ENCODE results near the gene PDE3A. TPM values are rescaled to one million over a fixed set of nuclear protein-coding genes. Genes with fewer than 3 reads are reported as not detected.

Gene PDE3A
- total RNA-seq, 4 donors from 2014 or later = 51.3 to 150 (median 114) TPM

DNA sequence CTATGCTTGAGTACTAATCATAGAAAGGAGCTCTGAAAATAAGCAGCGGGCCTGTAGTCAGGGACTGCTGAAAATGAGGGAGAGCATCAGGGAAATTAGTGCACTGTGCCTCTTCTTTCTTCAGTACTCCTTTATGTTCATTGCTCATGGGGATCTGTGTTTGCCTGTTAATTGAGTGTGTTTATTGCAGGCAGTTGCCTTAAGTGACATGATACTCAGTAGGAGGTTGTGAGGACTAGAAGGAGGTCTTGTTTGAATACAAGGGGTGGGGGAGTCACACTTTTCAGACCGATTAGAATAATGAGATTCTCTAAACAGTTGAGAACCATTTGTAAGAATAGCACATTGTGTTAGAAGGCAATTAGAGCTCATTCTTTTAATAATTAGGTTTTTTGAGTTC is 224.2 kb downstream of the PDE3A start:
- Histone ChIP-seq H3K4me1 (no peaks in the 10 kb centered on the region), H3K9me3 (no peaks in the 10 kb centered on the region), H3K27me3 (no peaks in the 10 kb centered on the region), H3K4me3 (no peak overlapping the region), H3K36me3 (no peaks in the 10 kb centered on the region), H3K27ac (no peak overlapping the region)
- intact Hi-C loops (cut with DNase I; ENCODE audit: low total_unique reads) = no loop called here
- no peak for DNase-seq
- in situ Hi-C loops (cut with MboI; ENCODE audit: low pct_ligation_motif_present in 1 of 4, low pct_unique_long_range_greater_than_20kb in 1 of 4, low sequenced_read_pairs in 3 of 4) = no loop called here
- WGBS, 2 donors (ENCODE audit: low coverage in 1 of 2) = 69 to 82% methylated on average over 2 of the region's 2 CpGs
- TF ChIP-seq, protein P1, sequence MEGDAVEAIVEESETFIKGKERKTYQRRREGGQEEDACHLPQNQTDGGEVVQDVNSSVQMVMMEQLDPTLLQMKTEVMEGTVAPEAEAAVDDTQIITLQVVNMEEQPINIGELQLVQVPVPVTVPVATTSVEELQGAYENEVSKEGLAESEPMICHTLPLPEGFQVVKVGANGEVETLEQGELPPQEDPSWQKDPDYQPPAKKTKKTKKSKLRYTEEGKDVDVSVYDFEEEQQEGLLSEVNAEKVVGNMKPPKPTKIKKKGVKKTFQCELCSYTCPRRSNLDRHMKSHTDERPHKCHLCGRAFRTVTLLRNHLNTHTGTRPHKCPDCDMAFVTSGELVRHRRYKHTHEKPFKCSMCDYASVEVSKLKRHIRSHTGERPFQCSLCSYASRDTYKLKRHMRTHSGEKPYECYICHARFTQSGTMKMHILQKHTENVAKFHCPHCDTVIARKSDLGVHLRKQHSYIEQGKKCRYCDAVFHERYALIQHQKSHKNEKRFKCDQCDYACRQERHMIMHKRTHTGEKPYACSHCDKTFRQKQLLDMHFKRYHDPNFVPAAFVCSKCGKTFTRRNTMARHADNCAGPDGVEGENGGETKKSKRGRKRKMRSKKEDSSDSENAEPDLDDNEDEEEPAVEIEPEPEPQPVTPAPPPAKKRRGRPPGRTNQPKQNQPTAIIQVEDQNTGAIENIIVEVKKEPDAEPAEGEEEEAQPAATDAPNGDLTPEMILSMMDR (IDR thresholded peaks at IDR 0.05) = no peak
- TF ChIP-seq POLR2AphosphoS5 (IDR thresholded peaks at IDR 0.05) (no peak), POLR2A (IDR thresholded peaks at IDR 0.05) (no peak), EP300 (IDR thresholded peaks at IDR 0.05; ENCODE audit: low read depth) (no peak)

DNA sequence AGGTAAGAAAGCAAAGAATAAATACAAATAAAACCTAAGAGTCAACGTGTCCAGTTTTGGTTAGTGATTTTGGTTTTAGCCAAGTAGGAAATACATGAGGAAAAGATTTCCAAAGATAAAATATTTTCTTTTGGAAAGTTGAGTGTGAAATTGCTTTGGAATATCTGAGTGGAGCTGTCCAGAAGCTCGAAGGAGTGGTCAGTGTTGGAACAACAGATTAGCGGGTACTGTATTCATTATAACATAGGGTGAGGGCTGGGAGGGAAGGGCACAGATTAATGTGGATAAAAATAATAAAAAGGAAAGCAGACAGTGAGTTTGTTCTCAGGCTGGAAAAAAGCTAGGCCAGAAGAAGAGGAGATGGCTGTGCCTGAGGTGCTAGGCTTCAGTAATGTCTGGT is 225.3 kb downstream of the PDE3A start:
- no peaks in the 10 kb centered on the region for H3K36me3 ChIP-seq
- in situ Hi-C loops (cut with MboI; ENCODE audit: low pct_ligation_motif_present in 1 of 4, low pct_unique_long_range_greater_than_20kb in 1 of 4, low sequenced_read_pairs in 3 of 4) (no loop called here), intact Hi-C loops (cut with DNase I; ENCODE audit: low total_unique reads) (no loop called here)
- no peak for DNase-seq
- 72 to 75% methylated on average over 3 of the region's 3 CpGs for WGBS, 2 donors (ENCODE audit: low coverage in 1 of 2)
- no peaks in the 10 kb centered on the region for H3K27me3 ChIP-seq
- H3K4me3 ChIP-seq = no peak overlapping the region
- TF ChIP-seq, protein P1 (IDR thresholded peaks at IDR 0.05) = no peak
- TF ChIP-seq EP300 (IDR thresholded peaks at IDR 0.05; ENCODE audit: low read depth) (no peak), POLR2A (IDR thresholded peaks at IDR 0.05) (no peak), POLR2AphosphoS5 (IDR thresholded peaks at IDR 0.05) (no peak)
- no peak overlapping the region for H3K27ac ChIP-seq
- H3K9me3 ChIP-seq = no peaks in the 10 kb centered on the region
- H3K4me1 ChIP-seq = peaks cover 0 to under 1% (median 0%) of the 10 kb centered on the region in 4 donors

DNA sequence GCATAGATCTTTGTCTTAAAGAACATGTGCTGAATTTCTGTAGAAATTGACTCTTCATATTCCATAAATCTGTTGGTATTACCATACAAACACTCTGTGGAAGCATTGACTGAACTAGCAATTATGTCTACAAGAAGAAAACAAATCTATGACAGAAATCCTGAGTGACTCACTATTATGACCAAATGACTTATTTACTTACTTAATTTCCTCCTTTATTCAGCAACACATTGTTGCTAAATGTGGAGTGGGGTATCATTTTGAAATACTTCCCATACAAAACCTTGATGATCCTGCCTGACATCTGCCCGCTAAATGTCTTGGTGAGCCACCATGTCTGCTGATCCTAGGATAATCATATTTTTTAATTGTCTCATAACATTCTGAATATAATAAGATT is 227.7 kb downstream of the PDE3A start:
- DNase-seq = no peak
- intact Hi-C loops (cut with DNase I; ENCODE audit: low total_unique reads) = no loop called here
- H3K9me3 ChIP-seq = no peaks in the 10 kb centered on the region
- no peak for TF ChIP-seq POLR2AphosphoS5 (IDR thresholded peaks at IDR 0.05)
- TF ChIP-seq EP300 (IDR thresholded peaks at IDR 0.05; ENCODE audit: low read depth) = no peak
- TF ChIP-seq, protein P1 (IDR thresholded peaks at IDR 0.05) = no peak
- TF ChIP-seq POLR2A (IDR thresholded peaks at IDR 0.05) = no peak
- no peaks in the 10 kb centered on the region for H3K36me3 ChIP-seq
- H3K27ac ChIP-seq = no peak overlapping the region
- in situ Hi-C loops (cut with MboI; ENCODE audit: low pct_ligation_motif_present in 1 of 4, low pct_unique_long_range_greater_than_20kb in 1 of 4, low sequenced_read_pairs in 3 of 4) = no loop called here
- 50 to 63% methylated on average over 1 of the region's 1 CpG for whole genome bisulfite sequencing, 2 donors (ENCODE audit: low coverage in 1 of 2)
- no peaks in the 10 kb centered on the region for H3K27me3 ChIP-seq
- H3K4me3 ChIP-seq = no peak overlapping the region
- H3K4me1 ChIP-seq = peaks cover 3 to 14% (median 5%) of the 10 kb centered on the region in 4 donors

DNA sequence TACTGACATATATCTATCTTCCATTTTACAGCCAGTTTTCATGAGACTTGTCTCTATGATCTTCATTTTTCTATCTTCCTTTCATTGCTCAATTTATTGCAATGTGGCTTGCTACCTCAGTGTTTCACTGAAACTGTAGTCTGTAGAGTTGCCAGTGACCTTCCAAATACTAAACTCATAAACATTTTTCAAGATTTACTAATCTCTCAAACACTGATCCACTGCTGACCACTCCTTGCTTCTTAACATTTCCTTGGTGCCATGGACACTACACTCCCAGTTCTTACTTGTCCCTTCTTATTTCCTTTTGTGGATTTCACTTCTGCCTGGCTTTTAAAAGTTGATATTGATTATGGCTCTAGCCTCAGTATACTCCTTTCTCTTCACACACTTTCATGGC is 231.4 kb downstream of the PDE3A start:
- TF ChIP-seq POLR2AphosphoS5 (IDR thresholded peaks at IDR 0.05) (no peak), POLR2A (IDR thresholded peaks at IDR 0.05) (no peak), EP300 (IDR thresholded peaks at IDR 0.05; ENCODE audit: low read depth) (no peak)
- TF ChIP-seq, protein P1 (IDR thresholded peaks at IDR 0.05) = no peak
- in situ Hi-C loops (cut with MboI; ENCODE audit: low pct_ligation_motif_present in 1 of 4, low pct_unique_long_range_greater_than_20kb in 1 of 4, low sequenced_read_pairs in 3 of 4) (loop anchor here in 2 of 4 donors (25.0 kb wide), 2 partner anchors 687 to 837 kb away; no protein-coding TSS in a partner anchor), intact Hi-C loops (cut with DNase I; ENCODE audit: low total_unique reads) (no loop called here)

More for the DNA sequence above, 231.4 kb downstream of the PDE3A start:
- Histone ChIP-seq H3K9me3 (no peaks in the 10 kb centered on the region), H3K4me1 (peaks cover 3 to 14% (median 8%) of the 10 kb centered on the region in 4 donors), H3K36me3 (no peaks in the 10 kb centered on the region), H3K27ac (peak overlapping the region in 2 of 4 donors; percentile 17 to 68), H3K27me3 (no peaks in the 10 kb centered on the region), H3K4me3 (no peak overlapping the region)
- no peak for DNase-seq

Data from transverse colon (tissue), 4 donors.